ENCODE data around the gene NCBP2L.

The NCBP2L gene

GRCh38 chrX:107764845-107765608 lies 12.5 kb upstream of the NCBP2L start:
- TF ChIP-seq, protein P1, sequence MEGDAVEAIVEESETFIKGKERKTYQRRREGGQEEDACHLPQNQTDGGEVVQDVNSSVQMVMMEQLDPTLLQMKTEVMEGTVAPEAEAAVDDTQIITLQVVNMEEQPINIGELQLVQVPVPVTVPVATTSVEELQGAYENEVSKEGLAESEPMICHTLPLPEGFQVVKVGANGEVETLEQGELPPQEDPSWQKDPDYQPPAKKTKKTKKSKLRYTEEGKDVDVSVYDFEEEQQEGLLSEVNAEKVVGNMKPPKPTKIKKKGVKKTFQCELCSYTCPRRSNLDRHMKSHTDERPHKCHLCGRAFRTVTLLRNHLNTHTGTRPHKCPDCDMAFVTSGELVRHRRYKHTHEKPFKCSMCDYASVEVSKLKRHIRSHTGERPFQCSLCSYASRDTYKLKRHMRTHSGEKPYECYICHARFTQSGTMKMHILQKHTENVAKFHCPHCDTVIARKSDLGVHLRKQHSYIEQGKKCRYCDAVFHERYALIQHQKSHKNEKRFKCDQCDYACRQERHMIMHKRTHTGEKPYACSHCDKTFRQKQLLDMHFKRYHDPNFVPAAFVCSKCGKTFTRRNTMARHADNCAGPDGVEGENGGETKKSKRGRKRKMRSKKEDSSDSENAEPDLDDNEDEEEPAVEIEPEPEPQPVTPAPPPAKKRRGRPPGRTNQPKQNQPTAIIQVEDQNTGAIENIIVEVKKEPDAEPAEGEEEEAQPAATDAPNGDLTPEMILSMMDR (IDR thresholded peaks at IDR 0.05; ENCODE audit: insufficient read depth, low read length, poor library complexity, severe bottlenecking), result no peak
- no peak for TF ChIP-seq EZH2phosphoT487 (conservative IDR thresholded peaks at IDR 0.05; ENCODE audit: low read length)
- no peaks in the 10 kb centered on the region for H3K36me3 ChIP-seq (ENCODE audit: low read length)
- H2AFZ ChIP-seq (ENCODE audit: low read depth, low read length, severe bottlenecking), result no peak overlapping the region
- H3K9me3 ChIP-seq (ENCODE audit: insufficient read depth, low read length), result no peaks in the 10 kb centered on the region
- no peaks in the 10 kb centered on the region for H3K79me2 ChIP-seq (ENCODE audit: insufficient read depth, low read length)
- no peak overlapping the region for H3K4me2 ChIP-seq (ENCODE audit: low read depth, low read length, poor library complexity, severe bottlenecking)
- no peak overlapping the region for H3K9ac ChIP-seq (ENCODE audit: low read length)
- no peak overlapping the region for H3K27ac ChIP-seq (ENCODE audit: low read depth, low read length)
- H3K9me2 ChIP-seq (replicated peaks; ENCODE audit: insufficient read depth, low read length), result no peaks in the 10 kb centered on the region
- H4K20me1 ChIP-seq (ENCODE audit: low read depth, low read length), result no peaks in the 10 kb centered on the region
- H3F3A ChIP-seq (ENCODE audit: insufficient read depth), result no peaks in the 10 kb centered on the region
- H3K4me3 ChIP-seq (ENCODE audit: insufficient read depth, low read length, poor library complexity, severe bottlenecking), result no peak overlapping the region
- no peaks in the 10 kb centered on the region for H3K27me3 ChIP-seq (ENCODE audit: low read length)

GRCh38 chrX:107766470-107767150 lies 10.9 kb upstream of the NCBP2L start:
- no peaks in the 10 kb centered on the region for H3K9me3 ChIP-seq (ENCODE audit: insufficient read depth, low read length)
- no peak overlapping the region for H3K4me3 ChIP-seq (ENCODE audit: insufficient read depth, low read length, poor library complexity, severe bottlenecking)
- no peak overlapping the region for H3K27ac ChIP-seq (ENCODE audit: low read depth, low read length)
- no peaks in the 10 kb centered on the region for H3K9me2 ChIP-seq (replicated peaks; ENCODE audit: insufficient read depth, low read length)
- TF ChIP-seq, protein P1 (IDR thresholded peaks at IDR 0.05; ENCODE audit: insufficient read depth, low read length, poor library complexity, severe bottlenecking), result no peak
- TF ChIP-seq EZH2phosphoT487 (conservative IDR thresholded peaks at IDR 0.05; ENCODE audit: low read length), result no peak
- no peak overlapping the region for H2AFZ ChIP-seq (ENCODE audit: low read depth, low read length, severe bottlenecking)
- no peaks in the 10 kb centered on the region for H3F3A ChIP-seq (ENCODE audit: insufficient read depth)
- no peaks in the 10 kb centered on the region for H3K36me3 ChIP-seq (ENCODE audit: low read length)
- H3K9ac ChIP-seq (ENCODE audit: low read length), result no peak overlapping the region
- no peak overlapping the region for H3K4me2 ChIP-seq (ENCODE audit: low read depth, low read length, poor library complexity, severe bottlenecking)
- H3K27me3 ChIP-seq (ENCODE audit: low read length), result no peaks in the 10 kb centered on the region
- no peaks in the 10 kb centered on the region for H3K79me2 ChIP-seq (ENCODE audit: insufficient read depth, low read length)
- H4K20me1 ChIP-seq (ENCODE audit: low read depth, low read length), result no peaks in the 10 kb centered on the region

DNA sequence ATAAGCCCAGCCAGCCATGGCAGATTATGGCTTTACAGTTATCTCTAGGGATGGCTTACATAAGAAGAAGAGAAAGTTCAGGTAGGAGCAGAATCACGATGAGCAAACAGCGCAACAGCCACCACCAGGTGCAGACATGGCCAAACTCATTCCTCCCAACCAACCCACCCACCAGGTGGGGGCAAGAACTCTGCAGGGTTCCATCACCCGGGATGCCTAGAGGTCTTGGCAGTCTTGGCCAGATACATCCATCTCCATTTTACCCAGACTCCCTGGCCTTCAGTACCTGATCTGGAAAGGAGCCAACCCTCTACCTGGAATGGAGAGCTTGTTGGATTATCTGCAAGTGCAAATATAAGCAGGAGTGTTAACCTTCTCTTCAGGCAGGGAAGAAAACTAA lies 9.5 kb upstream of the NCBP2L start:
- H4K20me1 ChIP-seq (ENCODE audit: low read depth, low read length), result no peaks in the 10 kb centered on the region
- H3K79me2 ChIP-seq (ENCODE audit: insufficient read depth, low read length), result no peaks in the 10 kb centered on the region
- H3K27ac ChIP-seq (ENCODE audit: low read depth, low read length), result no peak overlapping the region
- no peak overlapping the region for H3K9ac ChIP-seq (ENCODE audit: low read length)
- H3K4me2 ChIP-seq (ENCODE audit: low read depth, low read length, poor library complexity, severe bottlenecking), result no peak overlapping the region
- no peak overlapping the region for H3K4me3 ChIP-seq (ENCODE audit: insufficient read depth, low read length, poor library complexity, severe bottlenecking)
- H3K9me3 ChIP-seq (ENCODE audit: insufficient read depth, low read length), result no peaks in the 10 kb centered on the region
- no peak for TF ChIP-seq EZH2phosphoT487 (conservative IDR thresholded peaks at IDR 0.05; ENCODE audit: low read length)
- H3F3A ChIP-seq (ENCODE audit: insufficient read depth), result no peaks in the 10 kb centered on the region
- H3K9me2 ChIP-seq (replicated peaks; ENCODE audit: insufficient read depth, low read length), result no peaks in the 10 kb centered on the region
- H3K27me3 ChIP-seq (ENCODE audit: low read length), result no peaks in the 10 kb centered on the region
- no peak overlapping the region for H2AFZ ChIP-seq (ENCODE audit: low read depth, low read length, severe bottlenecking)
- H3K36me3 ChIP-seq (ENCODE audit: low read length), result no peaks in the 10 kb centered on the region
